Measurements from ENCODE around the gene SSBP3. TPM values are rescaled to one million over a fixed set of nuclear protein-coding genes. Genes with fewer than 3 reads are reported as not detected.
A peak's percentile ranks its signal among the peaks of the same experiment; 100 is the strongest.

SSBP3 gene
- total RNA-seq, 4 donors from 2014 or later = 32.0 to 70.2 (median 60.3) TPM

GRCh38 chr1:54340434-54340833, 65.8 kb downstream of the SSBP3 start:
- H3K27me3 ChIP-seq = no peaks in the 10 kb centered on the region
- no peak overlapping the region for H3K4me3 ChIP-seq
- TF ChIP-seq, protein P1, sequence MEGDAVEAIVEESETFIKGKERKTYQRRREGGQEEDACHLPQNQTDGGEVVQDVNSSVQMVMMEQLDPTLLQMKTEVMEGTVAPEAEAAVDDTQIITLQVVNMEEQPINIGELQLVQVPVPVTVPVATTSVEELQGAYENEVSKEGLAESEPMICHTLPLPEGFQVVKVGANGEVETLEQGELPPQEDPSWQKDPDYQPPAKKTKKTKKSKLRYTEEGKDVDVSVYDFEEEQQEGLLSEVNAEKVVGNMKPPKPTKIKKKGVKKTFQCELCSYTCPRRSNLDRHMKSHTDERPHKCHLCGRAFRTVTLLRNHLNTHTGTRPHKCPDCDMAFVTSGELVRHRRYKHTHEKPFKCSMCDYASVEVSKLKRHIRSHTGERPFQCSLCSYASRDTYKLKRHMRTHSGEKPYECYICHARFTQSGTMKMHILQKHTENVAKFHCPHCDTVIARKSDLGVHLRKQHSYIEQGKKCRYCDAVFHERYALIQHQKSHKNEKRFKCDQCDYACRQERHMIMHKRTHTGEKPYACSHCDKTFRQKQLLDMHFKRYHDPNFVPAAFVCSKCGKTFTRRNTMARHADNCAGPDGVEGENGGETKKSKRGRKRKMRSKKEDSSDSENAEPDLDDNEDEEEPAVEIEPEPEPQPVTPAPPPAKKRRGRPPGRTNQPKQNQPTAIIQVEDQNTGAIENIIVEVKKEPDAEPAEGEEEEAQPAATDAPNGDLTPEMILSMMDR (IDR thresholded peaks at IDR 0.05) = no peak
- TF ChIP-seq EP300 (IDR thresholded peaks at IDR 0.05) (no peak), POLR2A (IDR thresholded peaks at IDR 0.05) (no peak)
- no peaks in the 10 kb centered on the region for H3K9me3 ChIP-seq
- H3K4me1 ChIP-seq = peaks cover 0 to 41% (median 20%) of the 10 kb centered on the region in 4 donors
- WGBS, 2 donors = 87% methylated on average over 6 of the region's 6 CpGs
- H3K27ac ChIP-seq = no peak overlapping the region
- DNase-seq (ENCODE audit: low spot score in 2 of 2) = no peak
- no peaks in the 10 kb centered on the region for H3K36me3 ChIP-seq

DNA sequence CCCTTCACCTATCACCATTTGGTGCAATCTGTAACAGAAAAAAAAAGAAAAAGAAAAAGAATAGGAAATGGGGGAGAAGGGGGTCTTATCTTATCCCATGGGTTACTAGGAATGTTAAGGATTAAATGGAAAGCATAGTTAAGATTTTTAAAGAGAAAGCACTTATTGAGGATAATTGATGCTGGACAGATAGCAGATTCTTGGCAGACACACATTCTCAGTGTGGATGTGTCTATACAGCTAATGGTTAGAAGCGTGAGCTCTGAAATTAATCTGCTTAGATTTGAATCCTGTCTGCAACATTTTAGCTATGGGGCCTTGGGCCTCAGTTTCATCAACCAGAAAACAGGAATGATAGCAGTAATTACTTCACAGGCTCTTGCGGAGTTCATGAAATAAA, 67.1 kb downstream of the SSBP3 start:
- Histone ChIP-seq H3K4me3 (no peak overlapping the region), H3K36me3 (no peaks in the 10 kb centered on the region), H3K27me3 (no peaks in the 10 kb centered on the region), H3K4me1 (peaks cover 0 to 54% (median 33%) of the 10 kb centered on the region in 4 donors), H3K9me3 (no peaks in the 10 kb centered on the region), H3K27ac (no peak overlapping the region)
- TF ChIP-seq POLR2A (IDR thresholded peaks at IDR 0.05) (no peak), EP300 (IDR thresholded peaks at IDR 0.05) (no peak)
- TF ChIP-seq, protein P1 (IDR thresholded peaks at IDR 0.05) = no peak
- no peak for DNase-seq (ENCODE audit: low spot score in 2 of 2)
- WGBS, 2 donors = 92% methylated on average over 2 of the region's 2 CpGs

DNA sequence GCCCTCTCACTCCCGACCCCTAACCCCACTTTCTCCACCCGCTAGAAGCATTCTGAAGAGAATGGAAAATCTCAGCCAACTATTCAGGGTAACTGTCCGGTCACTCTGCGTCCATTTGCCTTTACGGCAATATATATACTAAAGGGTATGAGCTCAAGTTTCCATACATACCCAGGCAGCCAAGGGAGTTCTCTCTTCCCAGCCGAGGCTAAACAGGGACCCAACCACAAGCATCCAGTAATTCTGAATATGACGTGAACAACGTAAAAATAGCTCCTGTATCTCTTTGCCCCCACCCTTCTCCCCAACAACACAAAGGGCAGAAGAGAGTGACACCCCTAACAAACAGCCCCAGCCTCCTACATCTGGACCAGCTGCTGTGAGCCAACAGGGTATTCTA, 67.7 kb downstream of the SSBP3 start:
- no peak for TF ChIP-seq POLR2A (IDR thresholded peaks at IDR 0.05)
- Histone ChIP-seq H3K27ac (peak overlapping the region in 1 of 4 donors; percentile 11), H3K4me3 (no peak overlapping the region), H3K27me3 (no peaks in the 10 kb centered on the region), H3K36me3 (no peaks in the 10 kb centered on the region), H3K4me1 (peaks cover 0 to 61% (median 39%) of the 10 kb centered on the region in 4 donors), H3K9me3 (no peaks in the 10 kb centered on the region)
- WGBS, 2 donors = 65 to 74% methylated on average over 8 of the region's 8 CpGs
- DNase-seq (ENCODE audit: low spot score in 2 of 2) = no peak

GRCh38 chr1:54337928-54338327, 68.3 kb downstream of the SSBP3 start:
- Histone ChIP-seq H3K4me3 (no peak overlapping the region), H3K27ac (peak overlapping the region in 1 of 4 donors; percentile 11), H3K36me3 (no peaks in the 10 kb centered on the region), H3K27me3 (no peaks in the 10 kb centered on the region), H3K4me1 (peaks cover 0 to 61% (median 42%) of the 10 kb centered on the region in 4 donors), H3K9me3 (no peaks in the 10 kb centered on the region)
- no peak for DNase-seq (ENCODE audit: low spot score in 2 of 2)
- TF ChIP-seq EP300 (IDR thresholded peaks at IDR 0.05) (no peak), POLR2A (IDR thresholded peaks at IDR 0.05) (no peak)
- TF ChIP-seq, protein P1 (IDR thresholded peaks at IDR 0.05) = no peak
- 70 to 76% methylated on average over 7 of the region's 7 CpGs for WGBS, 2 donors

- DNase-seq (ENCODE audit: low spot score in 2 of 2) = no peak
- no peaks in the 10 kb centered on the region for H3K27me3 ChIP-seq
- no peak overlapping the region for H3K4me3 ChIP-seq
- 94% methylated on average over 7 of the region's 7 CpGs for WGBS, 2 donors
- TF ChIP-seq EP300 (IDR thresholded peaks at IDR 0.05) = no peak
- TF ChIP-seq, protein P1 (IDR thresholded peaks at IDR 0.05) = no peak
- H3K4me1 ChIP-seq = peaks cover 0 to 61% (median 47%) of the 10 kb centered on the region in 4 donors
- peak overlapping the region in 1 of 4 donors; percentile 87 for H3K27ac ChIP-seq
- no peaks in the 10 kb centered on the region for H3K9me3 ChIP-seq
- H3K36me3 ChIP-seq = no peaks in the 10 kb centered on the region
These were observed 69.2 kb downstream of the SSBP3 start for GRCh38 chr1:54337034-54337433.

DNA sequence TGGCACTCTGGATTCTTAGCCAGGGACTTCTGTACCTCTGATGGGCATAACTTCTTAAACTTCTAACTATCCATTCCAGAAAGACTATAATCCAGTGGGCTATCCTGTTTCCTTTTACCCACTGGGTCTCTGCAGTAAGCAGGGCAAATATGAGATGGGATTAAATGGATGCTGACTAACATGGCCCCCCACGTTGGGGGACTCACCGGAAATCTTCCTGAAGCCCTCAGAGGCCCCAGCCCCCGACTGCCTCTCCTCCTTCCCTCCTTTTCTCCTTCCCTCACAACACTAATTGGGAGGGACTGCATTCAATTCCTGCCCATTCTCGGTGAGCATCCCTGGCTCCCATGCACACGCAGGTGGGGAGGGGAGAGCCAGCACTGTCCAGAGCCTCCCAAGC, 70.1 kb downstream of the SSBP3 start:
- Histone ChIP-seq H3K27me3 (no peaks in the 10 kb centered on the region), H3K27ac (peak overlapping the region; percentile 43 to 92 (median 78)), H3K9me3 (no peaks in the 10 kb centered on the region), H3K4me1 (peaks cover 0 to 66% (median 55%) of the 10 kb centered on the region in 4 donors), H3K36me3 (no peaks in the 10 kb centered on the region), H3K4me3 (peak overlapping the region in 1 of 4 donors; percentile 31)
- TF ChIP-seq, protein P1 (IDR thresholded peaks at IDR 0.05) = no peak
- no peak for TF ChIP-seq EP300 (IDR thresholded peaks at IDR 0.05)
- TF ChIP-seq POLR2A (IDR thresholded peaks at IDR 0.05) = no peak
- 74 to 77% methylated on average over 5 of the region's 5 CpGs for WGBS, 2 donors
- DNase-seq (ENCODE audit: low spot score in 2 of 2) = no peak

Data from tibial nerve (tissue), 4 donors.